H1 (cell line): ENCODE results near the gene FCGR2B. TPM values are rescaled to one million over a fixed set of nuclear protein-coding genes. Genes with fewer than 3 reads are reported as not detected.

Source experiments
- BACH1 ChIP-seq: IDR thresholded peaks from 2 replicates; pipeline ENCODE4 v1.6.1; 2012; ENCODE audit warnings: low read length, improper control_type of control experiment
- EP300 ChIP-seq, 2 experiments: IDR thresholded peaks; 1 replicate in 1 of 2; 2 replicates in 1 of 2; pipeline ENCODE4 v1.6.1; 2011 to 2012; ENCODE audit warnings: low read depth in 2 of 2, low read length in 2 of 2, mild to moderate bottlenecking in 2 of 2, borderline replicate concordance in 1 of 2, inconsistent platforms in 1 of 2, moderate library complexity in 1 of 2
- KDM5A ChIP-seq: fragments of 200-600 bp; IDR thresholded peaks from 2 replicates; pipeline ENCODE4 v1.7.1; 2012; ENCODE audit warnings: mild to moderate bottlenecking, low read length, inconsistent platforms, mixed read lengths
- RNF2 ChIP-seq: fragments of 200-900, 300-1000 bp; sonication (generic); IDR thresholded peaks from 2 replicates; pipeline ENCODE4 v1.7.1; 2016; ENCODE audit warnings: borderline replicate concordance, low read depth, mild to moderate bottlenecking, antibody characterized with exemption, low read length; ENCODE audit not compliant: poor library complexity, severe bottlenecking; ENCODE audit errors: missing control alignments
- TAF7 ChIP-seq: optimal IDR thresholded peaks from 2 replicates; pipeline ENCODE3; 2011; ENCODE audit warnings: low read depth, mild to moderate bottlenecking, inconsistent platforms, low read length, moderate library complexity, borderline replicate concordance
- polyA plus RNA-seq, 7 experiments: library from polyadenylated mRNA; depleted of rRNA in 3 of 7; stranded (reverse) in 5 of 7; unstranded in 2 of 7; fragments of >200 nt in 5 of 7; fragments of 200-250 nt in 2 of 7; gene quantifications; 1 replicate in 5 of 7; 2 replicates in 1 of 7; 4 replicates in 1 of 7; pipeline versions ENCODE4 v1.2.1 to v1.2.3, GENCODE V29; 2011 to 2013; ENCODE audit warnings: missing spikeins in 2 of 7, mixed read lengths in 2 of 7
- total RNA-seq: library from RNA; stranded (reverse); fragmentation: NEBNext Ultra II Directional; extraction: Animal tissue kit (Norgen Biotek cat#: 25700); gene quantifications from 2 replicates; pipeline ENCODE4 v1.2.1, GENCODE V29; 2021
- TF ChIP-seq, protein P1 (sequence below): fragments of 300-600 bp; sonication (generic); IDR thresholded peaks from 2 replicates; pipeline ENCODE4 v1.7.1; 2012; ENCODE audit warnings: low read length, moderate library complexity, mild to moderate bottlenecking, inconsistent platforms; ENCODE audit not compliant: insufficient replicate concordance
- TF ChIP-seq, protein P2 (sequence below): IDR thresholded peaks from 2 replicates; pipeline ENCODE4 v1.6.1; 2011; ENCODE audit warnings: low read length, improper control_type of control experiment
- TF ChIP-seq, protein P3 (sequence below): IDR thresholded peaks from 2 replicates; pipeline ENCODE4 v1.6.1; 2011; ENCODE audit warnings: low read depth, mild to moderate bottlenecking, low read length; ENCODE audit not compliant: insufficient read depth

Gene FCGR2B
- total and polyA plus RNA-seq, 2 of the 8 experiments (the other 6 are each of a cell fraction or from before 2014, with no cell fraction given): 0.05 TPM; not detected in 1

DNA sequence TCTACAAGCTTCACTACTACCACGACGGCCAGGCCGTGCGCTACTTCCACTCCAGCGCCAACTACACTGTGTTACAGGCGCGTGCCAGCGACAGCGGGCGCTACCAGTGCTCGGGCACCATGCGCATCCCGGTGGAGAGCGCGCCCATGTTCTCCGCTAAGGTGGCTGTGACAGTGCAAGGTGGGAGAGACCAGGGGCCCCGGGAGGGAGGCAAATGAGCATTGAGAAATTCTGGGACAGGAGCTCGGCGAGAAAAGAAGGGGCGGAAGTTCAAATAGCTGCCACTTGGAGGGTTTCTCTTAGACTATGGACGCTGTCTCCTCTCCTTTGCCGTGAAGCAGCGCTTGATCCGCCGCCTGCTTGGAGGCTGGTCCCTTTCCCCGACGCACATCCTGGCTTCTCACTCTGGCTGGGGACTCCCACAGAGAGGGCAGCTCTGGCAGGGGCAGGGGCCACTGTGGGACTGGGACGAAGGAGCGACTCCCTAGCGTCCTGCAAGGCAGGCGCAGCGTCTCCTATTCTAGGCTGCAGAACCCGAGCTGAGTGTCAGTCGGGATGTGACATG, 63.0 kb downstream of the FCGR2B start (continued):
- TF ChIP-seq, protein P1, sequence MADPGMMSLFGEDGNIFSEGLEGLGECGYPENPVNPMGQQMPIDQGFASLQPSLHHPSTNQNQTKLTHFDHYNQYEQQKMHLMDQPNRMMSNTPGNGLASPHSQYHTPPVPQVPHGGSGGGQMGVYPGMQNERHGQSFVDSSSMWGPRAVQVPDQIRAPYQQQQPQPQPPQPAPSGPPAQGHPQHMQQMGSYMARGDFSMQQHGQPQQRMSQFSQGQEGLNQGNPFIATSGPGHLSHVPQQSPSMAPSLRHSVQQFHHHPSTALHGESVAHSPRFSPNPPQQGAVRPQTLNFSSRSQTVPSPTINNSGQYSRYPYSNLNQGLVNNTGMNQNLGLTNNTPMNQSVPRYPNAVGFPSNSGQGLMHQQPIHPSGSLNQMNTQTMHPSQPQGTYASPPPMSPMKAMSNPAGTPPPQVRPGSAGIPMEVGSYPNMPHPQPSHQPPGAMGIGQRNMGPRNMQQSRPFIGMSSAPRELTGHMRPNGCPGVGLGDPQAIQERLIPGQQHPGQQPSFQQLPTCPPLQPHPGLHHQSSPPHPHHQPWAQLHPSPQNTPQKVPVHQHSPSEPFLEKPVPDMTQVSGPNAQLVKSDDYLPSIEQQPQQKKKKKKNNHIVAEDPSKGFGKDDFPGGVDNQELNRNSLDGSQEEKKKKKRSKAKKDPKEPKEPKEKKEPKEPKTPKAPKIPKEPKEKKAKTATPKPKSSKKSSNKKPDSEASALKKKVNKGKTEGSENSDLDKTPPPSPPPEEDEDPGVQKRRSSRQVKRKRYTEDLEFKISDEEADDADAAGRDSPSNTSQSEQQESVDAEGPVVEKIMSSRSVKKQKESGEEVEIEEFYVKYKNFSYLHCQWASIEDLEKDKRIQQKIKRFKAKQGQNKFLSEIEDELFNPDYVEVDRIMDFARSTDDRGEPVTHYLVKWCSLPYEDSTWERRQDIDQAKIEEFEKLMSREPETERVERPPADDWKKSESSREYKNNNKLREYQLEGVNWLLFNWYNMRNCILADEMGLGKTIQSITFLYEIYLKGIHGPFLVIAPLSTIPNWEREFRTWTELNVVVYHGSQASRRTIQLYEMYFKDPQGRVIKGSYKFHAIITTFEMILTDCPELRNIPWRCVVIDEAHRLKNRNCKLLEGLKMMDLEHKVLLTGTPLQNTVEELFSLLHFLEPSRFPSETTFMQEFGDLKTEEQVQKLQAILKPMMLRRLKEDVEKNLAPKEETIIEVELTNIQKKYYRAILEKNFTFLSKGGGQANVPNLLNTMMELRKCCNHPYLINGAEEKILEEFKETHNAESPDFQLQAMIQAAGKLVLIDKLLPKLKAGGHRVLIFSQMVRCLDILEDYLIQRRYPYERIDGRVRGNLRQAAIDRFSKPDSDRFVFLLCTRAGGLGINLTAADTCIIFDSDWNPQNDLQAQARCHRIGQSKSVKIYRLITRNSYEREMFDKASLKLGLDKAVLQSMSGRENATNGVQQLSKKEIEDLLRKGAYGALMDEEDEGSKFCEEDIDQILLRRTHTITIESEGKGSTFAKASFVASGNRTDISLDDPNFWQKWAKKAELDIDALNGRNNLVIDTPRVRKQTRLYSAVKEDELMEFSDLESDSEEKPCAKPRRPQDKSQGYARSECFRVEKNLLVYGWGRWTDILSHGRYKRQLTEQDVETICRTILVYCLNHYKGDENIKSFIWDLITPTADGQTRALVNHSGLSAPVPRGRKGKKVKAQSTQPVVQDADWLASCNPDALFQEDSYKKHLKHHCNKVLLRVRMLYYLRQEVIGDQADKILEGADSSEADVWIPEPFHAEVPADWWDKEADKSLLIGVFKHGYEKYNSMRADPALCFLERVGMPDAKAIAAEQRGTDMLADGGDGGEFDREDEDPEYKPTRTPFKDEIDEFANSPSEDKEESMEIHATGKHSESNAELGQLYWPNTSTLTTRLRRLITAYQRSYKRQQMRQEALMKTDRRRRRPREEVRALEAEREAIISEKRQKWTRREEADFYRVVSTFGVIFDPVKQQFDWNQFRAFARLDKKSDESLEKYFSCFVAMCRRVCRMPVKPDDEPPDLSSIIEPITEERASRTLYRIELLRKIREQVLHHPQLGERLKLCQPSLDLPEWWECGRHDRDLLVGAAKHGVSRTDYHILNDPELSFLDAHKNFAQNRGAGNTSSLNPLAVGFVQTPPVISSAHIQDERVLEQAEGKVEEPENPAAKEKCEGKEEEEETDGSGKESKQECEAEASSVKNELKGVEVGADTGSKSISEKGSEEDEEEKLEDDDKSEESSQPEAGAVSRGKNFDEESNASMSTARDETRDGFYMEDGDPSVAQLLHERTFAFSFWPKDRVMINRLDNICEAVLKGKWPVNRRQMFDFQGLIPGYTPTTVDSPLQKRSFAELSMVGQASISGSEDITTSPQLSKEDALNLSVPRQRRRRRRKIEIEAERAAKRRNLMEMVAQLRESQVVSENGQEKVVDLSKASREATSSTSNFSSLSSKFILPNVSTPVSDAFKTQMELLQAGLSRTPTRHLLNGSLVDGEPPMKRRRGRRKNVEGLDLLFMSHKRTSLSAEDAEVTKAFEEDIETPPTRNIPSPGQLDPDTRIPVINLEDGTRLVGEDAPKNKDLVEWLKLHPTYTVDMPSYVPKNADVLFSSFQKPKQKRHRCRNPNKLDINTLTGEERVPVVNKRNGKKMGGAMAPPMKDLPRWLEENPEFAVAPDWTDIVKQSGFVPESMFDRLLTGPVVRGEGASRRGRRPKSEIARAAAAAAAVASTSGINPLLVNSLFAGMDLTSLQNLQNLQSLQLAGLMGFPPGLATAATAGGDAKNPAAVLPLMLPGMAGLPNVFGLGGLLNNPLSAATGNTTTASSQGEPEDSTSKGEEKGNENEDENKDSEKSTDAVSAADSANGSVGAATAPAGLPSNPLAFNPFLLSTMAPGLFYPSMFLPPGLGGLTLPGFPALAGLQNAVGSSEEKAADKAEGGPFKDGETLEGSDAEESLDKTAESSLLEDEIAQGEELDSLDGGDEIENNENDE: no peak
- TF ChIP-seq EP300 (IDR thresholded peaks at IDR 0.05; ENCODE audit: borderline replicate concordance in 1 of 2, low read depth in 2 of 2, low read length in 2 of 2): no peak
- TF ChIP-seq, protein P2, sequence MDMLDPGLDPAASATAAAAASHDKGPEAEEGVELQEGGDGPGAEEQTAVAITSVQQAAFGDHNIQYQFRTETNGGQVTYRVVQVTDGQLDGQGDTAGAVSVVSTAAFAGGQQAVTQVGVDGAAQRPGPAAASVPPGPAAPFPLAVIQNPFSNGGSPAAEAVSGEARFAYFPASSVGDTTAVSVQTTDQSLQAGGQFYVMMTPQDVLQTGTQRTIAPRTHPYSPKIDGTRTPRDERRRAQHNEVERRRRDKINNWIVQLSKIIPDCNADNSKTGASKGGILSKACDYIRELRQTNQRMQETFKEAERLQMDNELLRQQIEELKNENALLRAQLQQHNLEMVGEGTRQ: no peak
- TF ChIP-seq BACH1: no peak
- TF ChIP-seq, protein P3, sequence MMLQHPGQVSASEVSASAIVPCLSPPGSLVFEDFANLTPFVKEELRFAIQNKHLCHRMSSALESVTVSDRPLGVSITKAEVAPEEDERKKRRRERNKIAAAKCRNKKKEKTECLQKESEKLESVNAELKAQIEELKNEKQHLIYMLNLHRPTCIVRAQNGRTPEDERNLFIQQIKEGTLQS: no peak
- no peak for TF ChIP-seq KDM5A
- peak; percentile 42 for TF ChIP-seq RNF2
- no peak for TF ChIP-seq TAF7
